ENCODE measurements around the gene SMARCAL1. TPM values are rescaled to one million over a fixed set of nuclear protein-coding genes. Genes with fewer than 3 reads are reported as not detected.

Gene SMARCAL1
- total and polyA plus RNA-seq, 3 donors from 2014 or later, result 27.3 to 50.2 (median 39.1) TPM

GRCh38 chr2:216408426-216409290 is 3.6 kb upstream of the SMARCAL1 start:
- DNase-seq, result no peak
- Histone ChIP-seq H3K27me3 (no peaks in the 10 kb centered on the region), H3K9me3 (no peaks in the 10 kb centered on the region), H3K4me3 (no peak overlapping the region), H3K27ac (no peak overlapping the region), H3K4me1 (peaks cover 8% of the 10 kb centered on the region), H3K36me3 (ENCODE audit: low read depth, missing control alignments) (no peaks in the 10 kb centered on the region)
- no peak for TF ChIP-seq CTCF (IDR thresholded peaks at IDR 0.05)
- no peak for TF ChIP-seq POLR2A (IDR thresholded peaks at IDR 0.05)
- 65 to 75% methylated on average over 11 of the region's 11 CpGs for WGBS, 2 donors
- intact Hi-C loops (cut with DNase I; ENCODE audit: low total_unique reads), result loop anchor here (10.0 kb wide), 1 partner anchor 294 kb away; no protein-coding TSS in a partner anchor

GRCh38 chr2:216410550-216410949 is 1.7 kb upstream of the SMARCAL1 start:
- TF ChIP-seq CTCF (IDR thresholded peaks at IDR 0.05) (no peak), POLR2A (IDR thresholded peaks at IDR 0.05) (no peak)
- Histone ChIP-seq H3K4me3 (no peak overlapping the region), H3K9me3 (no peaks in the 10 kb centered on the region), H3K27me3 (no peaks in the 10 kb centered on the region), H3K4me1 (peaks cover 9% of the 10 kb centered on the region), H3K36me3 (ENCODE audit: low read depth, missing control alignments) (no peaks in the 10 kb centered on the region), H3K27ac (no peak overlapping the region)
- DNase-seq, result no peak
- intact Hi-C loops (cut with DNase I; ENCODE audit: low total_unique reads), result no loop called here
- WGBS, 2 donors, result 88 to 93% methylated on average over 7 of the region's 7 CpGs

- Histone ChIP-seq H3K9me3 (no peaks in the 10 kb centered on the region), H3K27me3 (no peaks in the 10 kb centered on the region), H3K4me3 (no peak overlapping the region), H3K4me1 (peaks cover 9% of the 10 kb centered on the region), H3K36me3 (ENCODE audit: low read depth, missing control alignments) (no peaks in the 10 kb centered on the region), H3K27ac (no peak overlapping the region)
- TF ChIP-seq POLR2A (IDR thresholded peaks at IDR 0.05), result no peak
- no peak for TF ChIP-seq CTCF (IDR thresholded peaks at IDR 0.05)
- 93 to 98% methylated on average over 5 of the region's 5 CpGs for WGBS, 2 donors
- DNase-seq, result no peak
- intact Hi-C loops (cut with DNase I; ENCODE audit: low total_unique reads), result no loop called here
Measured at GRCh38 chr2:216413882-216414281, 1.6 kb downstream of the SMARCAL1 start.

GRCh38 chr2:216414772-216415319 is 2.6 kb downstream of the SMARCAL1 start:
- 80 to 90% methylated on average over 3 of the region's 3 CpGs for WGBS, 2 donors
- intact Hi-C loops (cut with DNase I; ENCODE audit: low total_unique reads), result no loop called here
- Histone ChIP-seq H3K27ac (no peak overlapping the region), H3K36me3 (ENCODE audit: low read depth, missing control alignments) (no peaks in the 10 kb centered on the region), H3K9me3 (no peaks in the 10 kb centered on the region), H3K27me3 (no peaks in the 10 kb centered on the region), H3K4me1 (peaks cover 9% of the 10 kb centered on the region), H3K4me3 (no peak overlapping the region)
- DNase-seq, result no peak
- TF ChIP-seq CTCF (IDR thresholded peaks at IDR 0.05) (no peak), POLR2A (IDR thresholded peaks at IDR 0.05) (no peak)
